HG02623 (cell line): ENCODE measurements around the gene ENTPD2.

Source experiments
- ATAC-seq: cut with Tn5 transposase; IDR thresholded peaks from one replicate; pipeline ENCODE4 v1.9.1; 2021; ENCODE audit warnings: moderate library complexity; ENCODE audit not compliant: unreplicated experiment

Gene ENTPD2

DNA sequence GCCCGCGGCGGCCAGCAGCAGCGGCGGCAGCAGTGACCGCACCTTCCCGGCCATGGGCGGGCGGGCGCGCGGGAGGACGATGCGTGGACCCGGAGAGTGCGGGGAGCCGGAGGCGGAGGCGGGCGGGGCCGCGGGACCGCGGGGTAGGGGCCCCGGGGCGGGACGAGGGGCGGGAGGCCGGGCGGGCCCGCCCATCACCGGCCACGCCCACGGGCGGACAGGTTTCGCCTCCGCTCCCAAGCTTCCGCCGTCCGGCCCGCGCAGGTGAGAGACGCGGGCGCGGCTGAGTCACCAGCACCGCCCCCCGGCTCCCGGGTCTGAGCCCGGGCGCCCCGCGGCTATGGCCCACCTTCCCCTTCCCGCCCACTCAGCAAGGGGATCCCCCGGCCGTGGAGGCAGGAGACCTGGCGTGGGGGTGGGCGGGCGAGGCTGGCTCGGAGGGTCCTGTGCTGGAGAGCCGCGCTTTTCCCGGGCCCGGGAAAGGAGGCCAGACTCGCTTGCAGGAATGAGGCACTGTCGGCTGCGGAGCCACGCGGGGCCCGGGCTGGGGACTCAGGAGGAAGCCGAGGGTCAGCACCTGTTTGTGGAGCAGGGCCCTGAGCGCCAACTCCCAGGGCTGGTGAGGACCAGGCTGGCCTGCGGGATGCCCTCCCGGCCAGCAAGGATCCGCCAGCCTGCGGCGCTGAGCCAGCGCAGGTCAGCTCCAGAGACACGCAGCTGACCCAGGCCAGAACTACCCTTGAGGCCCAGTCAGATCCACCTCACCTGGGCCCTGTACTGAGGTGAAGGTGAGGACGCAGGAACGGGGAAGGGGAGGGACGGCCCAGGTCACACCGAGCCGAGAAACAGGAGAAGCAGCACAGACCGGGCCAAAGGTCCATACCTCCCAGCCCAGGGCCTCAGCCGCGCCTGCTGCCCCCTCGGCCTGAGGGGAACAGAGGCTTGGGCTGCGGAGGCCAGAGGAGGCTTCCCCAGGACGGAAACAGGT is at the start of gene ENTPD2:
Gene ENTPD2, minus strand, starts transcription at position 118 of the 988 bp plus-strand sequence. Its CDS starts 64 bp downstream, at position 54.
- no peak for ATAC-seq

DNA sequence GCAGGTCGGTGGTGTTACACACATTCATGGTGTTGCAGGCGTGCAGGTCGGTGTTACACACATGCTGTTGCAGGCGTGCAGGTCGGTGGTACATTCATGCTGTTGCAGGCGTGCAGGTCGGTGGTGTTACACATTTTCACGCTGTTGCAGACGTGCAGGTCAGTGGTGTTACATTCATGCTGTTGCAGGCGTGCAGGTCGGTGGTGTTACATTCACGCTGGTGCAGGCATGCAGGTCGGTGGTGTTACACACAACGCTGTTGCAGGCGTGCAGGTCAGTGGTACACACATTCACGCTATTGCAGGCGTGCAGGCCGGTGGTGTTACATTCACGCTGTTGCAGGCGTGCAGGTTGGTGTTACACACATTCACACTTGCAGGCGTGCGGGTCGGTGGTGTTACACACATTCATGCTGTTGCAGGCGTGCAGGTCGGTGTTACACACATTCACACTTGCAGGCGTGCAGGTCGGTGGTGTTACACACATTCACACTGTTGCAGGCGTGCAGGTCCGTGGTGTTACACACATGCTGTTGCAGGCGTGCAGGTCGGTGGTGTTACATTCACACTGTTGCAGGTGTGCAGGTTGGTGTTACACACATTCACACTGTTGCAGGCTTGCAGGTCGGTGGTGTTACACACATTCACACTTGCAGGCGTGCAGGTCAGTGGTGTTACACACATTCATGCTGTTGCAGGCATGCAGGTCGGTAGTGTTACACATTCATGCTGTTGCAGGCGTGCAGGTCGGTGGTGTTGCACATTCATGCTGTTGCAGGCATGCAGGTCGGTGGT is 49.5 kb upstream of the ENTPD2 start:
- ATAC-seq, result no peak

GRCh38 chr9:137099231-137099630 is 45.4 kb upstream of the ENTPD2 start:
- no peak for ATAC-seq

DNA sequence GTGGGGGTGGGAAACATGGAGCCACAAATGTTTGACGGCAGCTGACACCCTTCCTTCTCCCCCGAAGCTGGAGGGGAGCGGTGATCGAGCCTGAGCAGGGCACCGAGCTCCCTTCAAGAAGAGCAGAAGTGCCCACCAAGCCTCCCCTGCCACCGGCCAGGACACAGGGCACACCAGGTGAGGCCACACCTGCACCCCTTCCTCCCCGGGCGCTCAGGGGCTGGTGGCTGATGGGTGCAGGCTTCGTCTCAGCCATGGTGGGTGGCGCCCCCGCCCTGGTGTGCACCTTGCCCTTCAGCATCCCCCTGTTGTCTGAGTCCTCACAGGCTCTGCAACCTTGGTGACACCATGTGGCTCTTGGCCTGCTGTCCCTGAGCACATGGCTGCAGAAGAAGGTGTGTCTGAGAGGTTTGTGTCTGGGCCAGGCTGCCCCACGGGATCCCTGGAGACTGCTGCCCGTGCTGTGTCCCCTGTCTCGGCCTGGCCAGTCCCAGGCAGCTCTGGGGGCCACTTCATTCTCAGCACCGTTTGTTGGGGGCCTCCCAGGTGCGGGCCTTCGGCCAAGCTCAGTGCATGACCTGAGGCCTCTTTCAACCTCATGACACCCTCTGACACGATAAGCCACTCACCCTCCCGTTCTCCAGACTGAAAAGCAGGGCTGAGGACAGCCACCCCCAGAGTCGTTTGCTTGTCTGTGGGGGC is 44.1 kb upstream of the ENTPD2 start:
- ATAC-seq, result no peak

DNA sequence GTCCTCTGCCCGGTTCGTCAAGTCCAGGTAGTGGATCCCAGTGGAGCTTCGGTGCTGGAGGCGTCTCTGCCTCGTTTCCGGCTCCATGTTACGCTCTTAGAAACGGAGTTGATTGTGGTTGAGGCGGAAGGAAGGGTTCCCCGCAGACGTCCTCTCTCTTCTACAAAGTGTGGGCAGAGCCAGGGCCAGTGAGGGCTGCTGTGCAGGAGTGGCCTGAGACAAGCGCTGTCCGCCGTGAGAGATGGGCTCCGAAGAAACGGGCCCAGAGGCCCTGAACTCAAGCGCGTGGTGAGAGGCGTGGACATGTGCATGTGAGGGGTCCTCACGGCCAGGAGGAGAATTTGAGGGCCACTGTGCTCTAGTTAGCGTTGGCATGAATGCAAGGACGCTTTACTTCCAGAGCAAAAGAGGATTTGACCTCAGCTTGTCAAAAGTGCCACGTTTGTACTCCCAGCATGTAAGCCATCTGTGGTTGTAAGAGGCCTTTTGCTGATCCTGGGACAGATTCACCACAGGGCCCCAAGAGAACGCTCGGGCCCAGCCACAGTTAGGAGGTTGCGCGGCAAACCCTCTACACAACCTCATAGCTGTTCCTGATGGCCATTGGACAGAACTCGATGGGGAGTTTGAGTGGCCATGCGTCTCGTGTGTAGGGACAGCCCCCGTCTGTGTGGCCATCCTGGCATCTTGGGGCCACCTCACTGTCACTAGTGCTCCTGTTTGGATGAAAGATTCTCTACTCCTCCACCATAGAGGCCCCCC is 43.1 kb upstream of the ENTPD2 start:
- ATAC-seq, result no peak

- peak; percentile 71 for ATAC-seq
Measured at GRCh38 chr9:137095664-137096517, 42.0 kb upstream of the ENTPD2 start.

- ATAC-seq, result no peak
Measured at GRCh38 chr9:137089232-137089947, 35.5 kb upstream of the ENTPD2 start.

- no peak for ATAC-seq
Measured at GRCh38 chr9:137088121-137088520, 34.3 kb upstream of the ENTPD2 start.

- no peak for ATAC-seq
Measured at GRCh38 chr9:137087409-137087925, 33.6 kb upstream of the ENTPD2 start.

GRCh38 chr9:137086531-137087408 is 32.9 kb upstream of the ENTPD2 start, which contains the start of gene MAN1B1:
Gene MAN1B1 (plus strand): TSS chr9:137086985. CDS start chr9:137087000, 15 bp downstream.
- ATAC-seq, result peak; percentile 83

- ATAC-seq, result peak; percentile 7
Measured at GRCh38 chr9:137085920-137086530, 32.2 kb upstream of the ENTPD2 start.

DNA sequence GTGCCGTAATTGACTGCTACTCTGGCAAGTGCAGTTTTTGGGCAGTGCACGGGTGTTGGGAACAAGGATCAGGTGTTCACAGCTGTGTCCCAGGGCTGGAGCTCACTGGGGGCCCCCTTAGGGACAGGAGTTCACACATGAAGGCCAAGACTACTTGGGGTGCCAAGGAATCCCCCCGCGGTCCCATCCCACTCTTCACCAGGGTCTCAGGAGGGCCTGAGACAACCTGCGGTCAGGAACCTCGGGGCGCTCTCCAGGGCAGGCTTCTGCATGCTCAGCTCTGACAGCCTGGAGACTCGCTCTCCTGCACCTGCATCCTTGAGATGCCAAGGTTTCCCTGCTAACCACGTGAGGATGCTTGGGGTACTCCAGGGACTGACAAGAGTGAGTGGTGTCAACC is 30.7 kb upstream of the ENTPD2 start:
- ATAC-seq, result no peak

GRCh38 chr9:137083394-137084004 is 29.6 kb upstream of the ENTPD2 start:
- no peak for ATAC-seq

DNA sequence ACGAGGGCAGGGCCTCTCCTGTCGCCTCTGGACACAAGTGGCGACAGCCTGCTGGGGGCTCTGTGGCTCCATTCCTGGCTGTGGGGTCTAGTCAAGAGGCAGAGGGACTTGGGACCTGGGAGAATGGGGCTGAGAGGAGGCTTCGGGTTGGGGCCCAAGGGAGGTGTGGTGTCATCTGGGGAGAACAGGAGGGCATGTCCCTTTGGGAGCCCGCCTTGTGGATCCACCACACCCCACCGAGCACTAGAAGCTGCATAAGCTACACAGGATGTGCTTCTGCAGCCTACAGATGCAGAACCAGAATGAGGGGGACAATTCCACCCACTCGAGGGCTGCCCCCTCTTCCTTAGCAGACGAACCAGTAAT is 29.0 kb upstream of the ENTPD2 start:
- no peak for ATAC-seq

DNA sequence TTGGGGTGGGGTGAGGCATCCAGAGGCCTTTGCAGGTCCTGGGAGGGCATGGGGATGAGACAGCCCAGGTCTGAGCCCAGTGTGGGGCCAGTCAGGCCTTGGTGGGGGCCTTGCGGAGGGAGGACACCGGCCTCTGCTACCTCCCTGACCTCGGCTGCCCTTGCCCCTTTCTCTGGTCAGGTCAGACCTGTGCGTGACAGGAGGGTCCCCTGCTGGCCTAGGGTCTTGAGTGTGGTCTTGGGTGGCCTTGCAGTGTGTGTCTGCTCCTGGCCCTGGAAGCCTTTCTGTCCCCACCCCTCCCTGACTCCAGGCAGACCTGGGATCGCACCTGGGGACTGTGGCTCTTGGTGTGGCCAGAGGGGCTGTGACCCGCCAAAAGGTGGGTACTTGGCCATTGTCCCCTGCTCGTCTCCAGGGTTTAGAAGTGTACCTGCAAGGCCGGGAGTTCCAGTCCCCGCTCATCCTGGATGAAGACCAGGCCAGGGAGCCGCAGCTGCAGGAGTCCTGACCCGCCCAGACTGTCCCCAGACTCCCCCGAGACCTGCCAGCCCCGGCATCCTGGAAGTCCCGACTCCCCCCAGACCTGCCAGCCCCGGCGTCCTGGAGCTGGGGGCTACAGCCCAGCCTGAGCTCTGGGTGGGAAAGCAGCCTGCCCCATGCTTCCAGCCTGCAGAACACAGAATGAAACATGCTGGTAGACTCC is 28.5 kb upstream of the ENTPD2 start:
- ATAC-seq, result no peak
